SU-DHL-6 (cell line): ENCODE results near the gene TRAPPC2L.

Source experiments
- H2AFZ ChIP-seq: fragments of 200-600 bp; sonication (generic); 2 replicates; pipeline ENCODE4 v1.6.1; 2014; ENCODE audit warnings: low read depth, mild to moderate bottlenecking, moderate library complexity, mixed read lengths, antibody characterized with exemption, low read length; ENCODE audit not compliant: severe bottlenecking
- H3F3A ChIP-seq: fragments of 200-600 bp; shearing (Covaris generic); 2 replicates; pipeline ENCODE4 v1.6.0; 2016; ENCODE audit warnings: antibody characterized with exemption, mild to moderate bottlenecking; ENCODE audit not compliant: insufficient read depth
- H3K27ac ChIP-seq: fragments of 200-600 bp; sonication (generic); 2 replicates; pipeline ENCODE4 v1.5.1; 2016; ENCODE audit warnings: low read depth, mild to moderate bottlenecking, low read length, moderate library complexity, mixed read lengths
- H3K27me3 ChIP-seq: fragments of 200-600 bp; sonication (generic), shearing (Covaris generic); 2 replicates; pipeline ENCODE4 v1.6.0; 2014; ENCODE audit warnings: mild to moderate bottlenecking, low read length
- H3K36me3 ChIP-seq: fragments of 200-600 bp; sonication (generic); 2 replicates; pipeline ENCODE4 v1.6.1; 2014; ENCODE audit warnings: mild to moderate bottlenecking, low read length, mixed read lengths
- H3K4me2 ChIP-seq: fragments of 300-600, 200-600 bp; shearing (Covaris generic), sonication (generic); 2 replicates; pipeline ENCODE4 v1.6.0; 2014; ENCODE audit warnings: low read length, low read depth, mild to moderate bottlenecking; ENCODE audit not compliant: poor library complexity, severe bottlenecking
- H3K4me3 ChIP-seq: fragments of 200-600 bp; sonication (generic); 2 replicates; pipeline ENCODE4 v1.5.1; 2014; ENCODE audit warnings: antibody characterized with exemption, low read length, mild to moderate bottlenecking, mixed read lengths; ENCODE audit not compliant: insufficient read depth, poor library complexity, severe bottlenecking
- H3K79me2 ChIP-seq: fragments of 200-600 bp; sonication (generic); 2 replicates; pipeline ENCODE4 v1.6.1; 2014; ENCODE audit warnings: mild to moderate bottlenecking, low read length, moderate library complexity; ENCODE audit not compliant: insufficient read depth
- H3K9ac ChIP-seq: fragments of 200-600 bp; sonication (generic); 2 replicates; pipeline ENCODE4 v1.7.0; 2014; ENCODE audit warnings: mild to moderate bottlenecking, low read length
- H3K9me2 ChIP-seq: fragments of 200-600 bp; sonication (generic); replicated peaks from 2 replicates; pipeline ENCODE4 v1.6.1; 2014; ENCODE audit warnings: low read length; ENCODE audit not compliant: insufficient read depth
- H3K9me3 ChIP-seq: fragments of 200-600 bp; sonication (generic); 2 replicates; pipeline ENCODE4 v1.6.1; 2014; ENCODE audit warnings: low read length, mixed read lengths; ENCODE audit not compliant: insufficient read depth
- H4K20me1 ChIP-seq: fragments of 200-600 bp; sonication (generic); 2 replicates; pipeline ENCODE4 v1.6.1; 2014; ENCODE audit warnings: low read depth, mild to moderate bottlenecking, antibody characterized with exemption, low read length, moderate library complexity, mixed read lengths
- CTCF ChIP-seq: fragments of 200-600 bp; sonication (generic); IDR thresholded peaks from one replicate; pipeline ENCODE4 v1.5.1; 2017; ENCODE audit warnings: antibody characterized with exemption, mild to moderate bottlenecking, low read length, moderate library complexity; ENCODE audit not compliant: insufficient read depth, poor library complexity, severe bottlenecking
- EZH2phosphoT487 ChIP-seq: fragments of 200-600 bp; sonication (generic), shearing (Covaris generic); conservative IDR thresholded peaks from 2 replicates; pipeline ENCODE4 v1.6.1; 2018; ENCODE audit warnings: mild to moderate bottlenecking, antibody characterized with exemption, low read length, moderate library complexity, mixed read lengths

TRAPPC2L gene

DNA sequence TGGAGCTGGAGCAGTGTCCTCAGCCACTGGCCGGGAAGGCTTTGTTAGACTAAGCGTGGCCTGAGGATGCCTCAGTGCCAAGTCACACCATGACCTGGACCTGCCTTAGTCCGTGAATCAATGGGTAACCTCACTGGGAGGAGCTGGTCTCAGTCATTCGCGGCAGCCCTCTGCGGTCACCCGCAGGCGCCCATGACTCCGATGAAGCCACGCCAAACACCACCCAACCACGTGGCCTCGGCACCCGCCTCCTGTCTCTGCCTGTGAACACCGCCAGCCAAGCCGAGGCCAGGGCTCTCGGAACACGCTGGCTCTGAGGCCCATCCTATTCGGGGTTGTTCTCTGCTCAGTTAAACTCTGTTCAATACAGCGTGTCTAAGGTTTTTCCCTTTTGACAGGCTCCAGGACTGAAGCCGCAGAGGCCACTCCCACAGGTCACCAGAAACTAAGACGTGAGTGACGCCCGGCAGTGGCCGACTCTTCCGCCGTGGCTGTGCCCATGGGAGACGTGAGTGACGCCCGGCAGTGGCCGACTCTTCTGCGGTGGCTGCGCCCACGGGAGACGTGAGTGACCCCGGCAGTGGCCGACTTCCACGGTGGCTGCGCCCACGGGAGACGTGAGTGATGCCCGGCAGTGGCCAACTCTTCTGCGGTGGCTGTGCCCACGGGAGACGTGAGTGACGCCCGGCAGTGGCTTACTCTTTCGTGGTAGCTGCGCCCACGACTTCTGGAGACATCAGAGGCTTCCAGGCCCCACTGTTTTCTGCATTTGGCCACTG lies 26.4 kb downstream of the TRAPPC2L start:
- Histone ChIP-seq H3K4me3 (no peak overlapping the region), H2AFZ (no peak overlapping the region), H3K27ac (no peak overlapping the region), H3K9me3 (no peaks in the 10 kb centered on the region), H3K9ac (no peak overlapping the region), H3K9me2 (no peaks in the 10 kb centered on the region), H3K36me3 (peaks cover 3% of the 10 kb centered on the region; the same call in 1 of the 2 replicates), H3K4me2 (no peak overlapping the region), H3K79me2 (no peaks in the 10 kb centered on the region), H3F3A (no peaks in the 10 kb centered on the region), H4K20me1 (no peaks in the 10 kb centered on the region), H3K27me3 (no peaks in the 10 kb centered on the region)
- TF ChIP-seq EZH2phosphoT487: no peak
- TF ChIP-seq CTCF: no peak

GRCh38 chr16:88883946-88884345 lies 27.0 kb downstream of the TRAPPC2L start:
- no peak overlapping the region for H3K4me3 ChIP-seq
- no peak overlapping the region for H3K4me2 ChIP-seq
- no peak overlapping the region for H2AFZ ChIP-seq
- H3K9ac ChIP-seq: no peak overlapping the region
- no peaks in the 10 kb centered on the region for H4K20me1 ChIP-seq
- H3K27ac ChIP-seq: no peak overlapping the region
- H3K36me3 ChIP-seq: peaks cover 3% of the 10 kb centered on the region; the same call in 1 of the 2 replicates
- H3K79me2 ChIP-seq: no peaks in the 10 kb centered on the region
- H3K27me3 ChIP-seq: no peaks in the 10 kb centered on the region
- H3K9me3 ChIP-seq: no peaks in the 10 kb centered on the region
- no peaks in the 10 kb centered on the region for H3F3A ChIP-seq
- H3K9me2 ChIP-seq: no peaks in the 10 kb centered on the region
- no peak for TF ChIP-seq EZH2phosphoT487
- TF ChIP-seq CTCF: no peak

DNA sequence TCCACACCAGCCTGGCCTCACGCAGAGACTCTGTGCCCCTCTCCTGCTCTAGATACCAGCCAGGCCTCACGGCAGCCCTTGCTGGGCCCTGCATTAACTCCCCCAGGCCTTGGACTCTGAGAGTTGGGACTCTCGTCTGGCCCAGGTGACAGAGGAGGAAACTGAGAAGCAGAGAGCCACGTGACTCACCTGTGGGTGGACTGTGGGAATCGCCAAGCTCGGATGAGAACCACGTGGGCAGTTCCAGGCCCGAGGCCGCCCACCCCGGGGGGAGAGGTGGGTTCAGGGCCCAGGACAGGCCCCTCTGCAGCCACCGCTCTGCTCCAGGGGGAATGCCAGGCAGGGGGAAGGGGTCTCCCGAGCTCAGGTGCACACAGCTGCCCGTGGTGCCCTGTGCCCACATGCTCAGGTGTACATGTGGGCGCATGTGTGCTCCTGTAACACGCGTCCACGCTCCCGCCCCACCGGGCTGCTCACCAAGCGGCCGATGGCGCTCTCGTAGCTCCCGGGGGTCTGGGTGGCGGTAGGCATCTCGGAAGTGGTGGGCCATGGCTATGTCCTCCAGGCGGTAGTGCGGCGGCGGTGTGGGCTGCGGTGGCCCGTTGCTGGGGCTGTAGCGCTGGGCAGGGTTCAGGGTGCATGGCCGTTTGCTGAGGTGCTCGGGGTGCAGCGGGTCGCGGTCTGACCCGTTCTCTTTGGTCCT lies 27.8 kb downstream of the TRAPPC2L start:
- H3K9me2 ChIP-seq: no peaks in the 10 kb centered on the region
- no peaks in the 10 kb centered on the region for H3K79me2 ChIP-seq
- H3K4me2 ChIP-seq: no peak overlapping the region
- H4K20me1 ChIP-seq: no peaks in the 10 kb centered on the region
- no peaks in the 10 kb centered on the region for H3K27me3 ChIP-seq
- H3F3A ChIP-seq: no peaks in the 10 kb centered on the region
- H3K4me3 ChIP-seq: no peak overlapping the region
- H3K36me3 ChIP-seq: peaks cover 3% of the 10 kb centered on the region; the same call in 1 of the 2 replicates
- H2AFZ ChIP-seq: no peak overlapping the region
- no peaks in the 10 kb centered on the region for H3K9me3 ChIP-seq
- TF ChIP-seq EZH2phosphoT487 (no peak), CTCF (no peak)
- H3K9ac ChIP-seq: no peak overlapping the region
- no peak overlapping the region for H3K27ac ChIP-seq
